ENCODE measurements around the gene DHX30.
"Not testable (repeated sequence)": the region's sequence is repeated elsewhere in the genome, so short reads cannot be mapped to it uniquely, and the experiment has no call there.

DHX30 gene
- long read RNA-seq, donor 1, full-length matches to known transcripts: 22 of 46 reads
- long read RNA-seq, donor 1, partial matches to known transcripts: 24 of 46 reads
- long read RNA-seq, donor 1, other reads (novel, unspliced or antisense): 0 of 46 reads
- long read RNA-seq, donor 2, transcript DHX30-211 (4 exons, 1,464 nt): major isoform, 13 of 23 reads
- long read RNA-seq, donor 2, partial matches to known transcripts: 9 of 23 reads
- long read RNA-seq, donor 2, other reads (novel, unspliced or antisense): 0 of 23 reads
- long read RNA-seq, donor 3, full-length matches to known transcripts: 9 of 15 reads
- long read RNA-seq, donor 3, partial matches to known transcripts: 6 of 15 reads
- long read RNA-seq, donor 3, other reads (novel, unspliced or antisense): 0 of 15 reads
- long read RNA-seq, donor 4, transcript DHX30-211 (4 exons, 1,464 nt): major isoform, 14 of 43 reads
- long read RNA-seq, donor 4, partial matches to known transcripts: 26 of 43 reads
- long read RNA-seq, donor 4, other reads (novel, unspliced or antisense): 0 of 43 reads
- long read RNA-seq, donor 5, full-length matches to known transcripts: 30 of 42 reads
- long read RNA-seq, donor 5, partial matches to known transcripts: 12 of 42 reads
- long read RNA-seq, donor 5, other reads (novel, unspliced or antisense): 0 of 42 reads
- long read RNA-seq, donor 6, full-length matches to known transcripts: 11 of 26 reads
- long read RNA-seq, donor 6, partial matches to known transcripts: 15 of 26 reads
- long read RNA-seq, donor 6, other reads (novel, unspliced or antisense): 0 of 26 reads
- long read RNA-seq, donor 7, full-length matches to known transcripts: 23 of 337 reads
- long read RNA-seq, donor 7, partial matches to known transcripts: 286 of 337 reads
- long read RNA-seq, donor 7, other reads (novel, unspliced or antisense): 28 of 337 reads
- long read RNA-seq, donor 8, full-length matches to known transcripts: 28 of 43 reads
- long read RNA-seq, donor 8, partial matches to known transcripts: 15 of 43 reads
- long read RNA-seq, donor 8, other reads (novel, unspliced or antisense): 0 of 43 reads

- DNase-seq: peak; percentile 98
Observed at GRCh38 chr3:47802734-47803479, at the start of gene DHX30. Gene DHX30 (plus strand): TSS chr3:47803138. CDS start chr3:47810684, 7,546 bp downstream.

GRCh38 chr3:47758261-47759025, 44.5 kb upstream of the DHX30 start:
- DNase-seq: no peak

GRCh38 chr3:47760207-47760606, 42.7 kb upstream of the DHX30 start:
- not testable (repeated sequence) for DNase-seq

- DNase-seq: no peak
Observed at GRCh38 chr3:47761046-47761445, 41.9 kb upstream of the DHX30 start.

- no peak for DNase-seq
Observed at GRCh38 chr3:47762233-47762632, 40.7 kb upstream of the DHX30 start.

- DNase-seq: no peak
Observed at GRCh38 chr3:47766186-47766585, 36.8 kb upstream of the DHX30 start.

- DNase-seq: no peak
Observed at GRCh38 chr3:47772047-47772446, 30.9 kb upstream of the DHX30 start.

GRCh38 chr3:47772788-47773187, 30.1 kb upstream of the DHX30 start:
- no peak for DNase-seq

- no peak for DNase-seq
Observed at GRCh38 chr3:47778746-47779145, 24.2 kb upstream of the DHX30 start.

- peak; percentile 89 for DNase-seq
Observed at GRCh38 chr3:47780741-47781684, 21.9 kb upstream of the DHX30 start.

GRCh38 chr3:47781685-47782445, 21.1 kb upstream of the DHX30 start, which contains the start of gene SMARCC1:
Gene SMARCC1 (minus strand): TSS chr3:47781893. CDS start chr3:47781797, 96 bp downstream.
- peak; percentile 94 for DNase-seq

GRCh38 chr3:47782446-47783308, 20.3 kb upstream of the DHX30 start:
- no peak for DNase-seq

GRCh38 chr3:47783673-47784072, 19.3 kb upstream of the DHX30 start:
- no peak for DNase-seq

- no peak for DNase-seq
Observed at GRCh38 chr3:47791193-47791855, 11.6 kb upstream of the DHX30 start.

GRCh38 chr3:47792699-47793098, 10.2 kb upstream of the DHX30 start:
- DNase-seq: no peak

- DNase-seq: no peak
Observed at GRCh38 chr3:47794544-47794943, 8.4 kb upstream of the DHX30 start.

- DNase-seq: no peak
Observed at GRCh38 chr3:47799733-47800132, 3.2 kb upstream of the DHX30 start.

Data from right kidney (tissue), 9 donors.